Hematopoietic multipotent progenitor cell treated with erythropoietin and hydrocortisone succinate and interleukin-3 and kit ligand, for 17 days (in vitro differentiated cells): Measurements from ENCODE around the gene RFLNA.

Experiments
- DNase-seq: peaks from one replicate; pipeline ENCODE4 v3.0.0-alpha.2; 2015; ENCODE audit warnings: low spot score

RFLNA gene

DNA sequence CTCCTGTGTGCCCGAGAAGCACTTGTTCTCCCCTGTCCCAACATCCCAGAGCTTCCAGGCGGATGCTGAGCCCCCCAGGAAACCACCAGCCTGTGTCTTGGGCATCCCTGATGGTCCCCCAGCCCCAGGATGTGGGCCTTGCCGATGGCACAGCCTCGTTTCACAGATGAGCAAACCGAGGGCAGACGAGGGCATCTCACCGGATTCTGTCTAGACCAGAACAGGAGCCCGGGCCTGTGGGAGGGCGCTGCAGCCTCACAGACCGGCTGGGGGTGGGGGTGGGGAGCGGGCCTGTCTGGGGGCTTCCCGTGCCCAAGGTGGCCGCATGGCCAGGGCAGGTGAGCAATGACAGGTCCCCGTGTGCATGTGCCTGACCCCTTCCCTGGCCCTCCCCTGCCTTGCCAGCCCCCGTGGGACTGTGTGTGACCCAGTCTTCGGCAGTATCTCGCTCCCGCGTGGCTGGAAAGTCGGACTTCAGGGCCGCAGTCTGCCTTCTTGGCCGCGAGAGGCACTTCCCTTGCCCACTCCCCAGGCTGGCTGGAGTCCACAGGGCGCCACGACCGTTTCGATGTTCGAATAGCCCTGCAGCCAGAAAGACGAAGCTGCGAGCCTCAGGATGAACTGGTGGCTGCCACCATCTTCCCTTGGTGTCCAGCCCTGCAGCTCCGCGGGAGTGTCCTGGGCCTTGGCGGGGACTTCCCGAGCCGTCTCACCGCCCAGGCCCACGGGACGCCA is 8.9 kb downstream of the RFLNA start:
- DNase-seq, result no peak

- no peak for DNase-seq
These were observed 9.5 kb downstream of the RFLNA start for GRCh38 chr12:124304314-124304790.

DNA sequence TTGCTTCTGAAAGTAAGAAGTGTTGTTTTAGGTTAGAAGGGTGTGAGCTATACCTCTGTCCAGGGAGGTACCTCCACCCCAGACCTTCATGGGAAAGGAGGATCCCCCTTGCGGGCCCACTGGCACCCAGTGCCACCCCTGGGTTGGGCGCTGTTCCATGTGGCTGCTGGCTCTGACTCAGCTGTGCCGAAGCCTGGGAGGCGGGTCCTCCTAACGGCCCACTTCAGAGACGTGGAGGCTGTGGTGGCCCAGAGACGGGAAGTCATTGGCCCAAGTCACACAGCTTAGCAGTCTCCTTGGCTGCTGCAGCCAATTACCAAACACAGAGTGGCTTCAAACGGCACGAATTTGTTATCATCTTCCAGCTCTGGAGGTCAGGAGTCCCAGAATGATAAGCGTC is 10.2 kb downstream of the RFLNA start:
- DNase-seq, result no peak

DNA sequence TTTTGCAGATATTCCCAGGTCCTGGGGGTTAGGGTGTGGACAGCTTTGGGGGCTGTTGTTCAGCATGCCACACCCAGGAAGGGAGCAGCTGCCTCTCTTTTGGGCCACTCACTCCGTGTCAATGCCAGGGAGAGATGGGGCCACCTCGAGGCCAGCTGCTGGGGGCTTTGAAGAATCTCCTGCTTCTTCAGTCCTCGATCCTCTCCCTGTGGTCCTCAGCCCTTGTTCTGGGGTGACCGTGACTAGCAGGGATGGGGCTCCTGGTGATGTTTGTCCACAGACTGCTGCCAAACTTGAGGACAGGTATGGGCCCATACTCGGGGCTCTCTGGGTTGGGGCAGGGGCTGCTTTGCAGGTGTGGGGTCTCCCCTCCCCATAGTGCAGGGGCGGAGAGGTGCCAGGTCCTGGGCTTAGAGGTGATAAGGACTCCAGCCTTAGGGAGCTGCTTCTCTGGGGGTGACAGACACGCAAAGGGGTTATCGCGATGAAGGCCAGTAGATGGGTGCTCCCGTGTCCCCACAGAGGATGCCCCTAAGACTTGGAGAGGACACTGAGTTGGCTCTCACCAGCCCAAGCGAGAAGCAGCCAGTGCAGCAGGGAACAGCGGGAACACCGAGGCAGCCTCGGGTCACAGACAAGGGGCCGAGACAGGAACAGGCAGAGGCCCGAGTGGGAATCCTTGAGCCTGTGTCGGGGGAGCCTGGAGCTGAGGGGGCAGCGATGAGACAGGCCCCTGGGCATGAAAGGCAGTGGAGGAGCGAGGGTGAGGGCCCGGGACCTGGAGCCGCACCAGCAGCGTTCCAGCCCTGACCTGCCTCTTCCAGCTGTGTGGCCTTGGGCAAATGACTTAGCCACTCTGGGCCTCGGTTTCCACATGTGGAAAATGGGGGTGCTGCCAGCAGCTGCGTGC is 11.1 kb downstream of the RFLNA start:
- DNase-seq, result no peak

- DNase-seq, result no peak
These were observed 12.0 kb downstream of the RFLNA start for GRCh38 chr12:124306686-124307555.

GRCh38 chr12:124307556-124307825 is 12.6 kb downstream of the RFLNA start:
- no peak for DNase-seq

GRCh38 chr12:124308741-124309140 is 13.8 kb downstream of the RFLNA start:
- no peak for DNase-seq

DNA sequence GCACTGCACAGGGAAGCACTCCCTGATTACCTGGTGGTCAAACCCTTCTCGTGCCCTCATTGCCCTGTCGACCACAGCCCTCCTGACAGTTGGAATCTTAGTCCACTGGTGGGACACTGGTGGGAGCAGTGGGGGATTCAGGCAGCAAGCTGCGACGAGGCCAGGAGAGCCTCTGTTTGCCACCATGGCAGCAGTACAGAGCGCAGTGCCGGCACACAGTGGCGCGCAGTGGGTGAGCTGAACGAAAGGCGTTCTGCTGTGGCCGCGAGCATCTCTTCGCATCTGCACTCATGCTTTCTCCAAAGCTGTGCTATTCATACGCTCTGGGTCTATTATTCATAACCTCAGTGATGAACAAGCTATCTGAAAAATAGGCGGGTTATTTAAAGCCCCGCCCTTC is 14.3 kb downstream of the RFLNA start:
- DNase-seq, result no peak

DNA sequence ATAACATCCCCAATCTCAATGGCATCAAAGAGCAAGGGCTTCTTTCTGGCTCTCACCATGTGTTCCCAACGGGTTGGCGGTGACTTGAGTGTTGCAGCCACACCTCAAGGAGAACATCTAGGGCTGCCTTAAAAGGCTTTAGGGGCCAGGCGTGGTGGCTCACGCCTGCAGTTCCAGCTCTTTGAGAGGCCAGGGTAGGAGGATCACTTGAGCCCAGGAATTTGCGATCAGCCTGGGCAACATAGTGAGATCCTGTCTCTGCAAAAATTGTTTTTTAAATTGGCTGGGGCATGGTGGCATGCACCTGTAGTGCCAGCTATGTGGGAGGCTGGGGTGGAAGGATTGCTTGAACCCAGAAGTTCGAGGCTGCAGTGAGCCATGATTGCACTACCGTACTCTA is 14.9 kb downstream of the RFLNA start:
- DNase-seq, result no peak

DNA sequence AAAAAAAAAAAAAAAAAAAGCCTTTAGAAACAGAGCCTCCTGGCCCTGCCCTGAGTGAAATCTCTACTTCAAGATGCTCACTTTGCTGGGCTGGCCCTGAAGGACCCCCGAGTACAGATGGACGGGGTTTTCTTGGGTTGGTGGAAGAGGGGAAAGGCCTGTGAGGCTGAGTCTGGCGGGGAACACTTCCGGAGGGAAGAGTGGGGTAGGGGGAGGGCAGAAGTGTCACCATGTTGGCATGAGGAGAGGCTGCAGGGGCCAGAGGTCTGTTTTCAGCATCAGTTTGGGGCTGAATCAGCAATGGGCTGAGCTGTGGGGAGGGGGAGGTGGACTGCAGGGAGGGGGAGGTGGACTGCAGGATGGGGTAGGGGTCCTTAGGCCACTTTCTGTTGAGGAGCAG is 15.3 kb downstream of the RFLNA start:
- no peak for DNase-seq

- DNase-seq, result no peak
These were observed 15.9 kb downstream of the RFLNA start for GRCh38 chr12:124310785-124311184.

- DNase-seq, result no peak
These were observed 16.6 kb downstream of the RFLNA start for GRCh38 chr12:124311292-124312109.

DNA sequence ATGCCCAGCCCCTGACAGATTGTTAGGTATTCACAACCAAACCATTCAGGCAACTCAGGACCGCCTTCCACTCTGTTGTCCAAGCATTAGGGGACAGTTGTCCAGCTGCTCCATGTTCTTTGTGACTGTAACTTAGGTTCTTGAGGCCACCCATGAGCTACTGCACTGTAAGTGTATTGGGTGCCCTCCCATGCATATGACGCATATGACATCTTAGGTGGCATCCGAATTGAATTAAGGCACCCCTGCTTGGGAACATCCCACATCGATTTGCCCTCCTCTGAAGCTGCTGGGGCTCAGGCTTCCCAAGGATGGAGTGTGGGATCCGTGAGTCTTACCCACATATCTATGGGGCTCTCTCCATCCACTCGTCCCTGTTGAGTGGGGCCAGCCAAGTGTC is 17.7 kb downstream of the RFLNA start:
- no peak for DNase-seq

DNA sequence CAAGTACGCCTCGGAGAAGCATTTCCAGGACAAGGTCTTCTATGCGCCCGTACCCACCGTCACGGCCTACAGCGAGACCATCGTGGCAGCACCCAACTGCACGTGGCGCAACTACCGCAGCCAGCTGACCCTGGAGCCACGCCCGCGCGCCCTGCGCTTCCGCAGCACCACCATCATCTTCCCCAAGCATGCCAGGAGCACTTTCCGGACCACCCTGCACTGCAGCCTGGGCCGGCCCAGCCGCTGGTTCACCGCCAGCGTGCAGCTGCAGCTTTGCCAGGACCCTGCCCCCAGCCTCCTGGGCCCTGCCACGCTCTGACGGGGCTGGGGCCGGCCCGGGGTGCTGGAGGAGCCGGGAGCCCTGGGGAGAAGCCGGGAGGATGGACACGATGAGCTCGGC is 19.3 kb downstream of the RFLNA start:
- no peak for DNase-seq

DNA sequence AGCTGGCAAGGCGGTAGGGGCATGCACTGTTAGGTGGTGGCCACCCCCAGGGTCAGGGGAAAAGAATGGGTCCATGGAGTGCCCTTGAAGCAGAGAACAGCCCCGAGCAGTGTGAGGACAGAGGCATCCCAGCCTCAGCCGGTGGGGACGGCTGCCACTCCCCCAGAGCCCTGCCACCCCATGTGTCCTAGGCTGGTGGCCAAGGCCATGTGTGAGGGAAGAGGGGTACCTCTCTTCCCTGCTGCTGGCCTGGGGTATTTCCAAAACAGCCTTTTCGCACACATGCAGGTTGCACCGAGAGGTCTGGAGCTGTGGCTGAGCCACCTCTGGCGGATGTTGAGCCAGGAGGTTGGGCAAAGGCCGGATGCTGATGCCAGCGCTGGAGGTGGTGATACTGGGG is 19.9 kb downstream of the RFLNA start:
- no peak for DNase-seq

- DNase-seq, result no peak
These were observed 20.6 kb downstream of the RFLNA start for GRCh38 chr12:124315372-124316044.

DNA sequence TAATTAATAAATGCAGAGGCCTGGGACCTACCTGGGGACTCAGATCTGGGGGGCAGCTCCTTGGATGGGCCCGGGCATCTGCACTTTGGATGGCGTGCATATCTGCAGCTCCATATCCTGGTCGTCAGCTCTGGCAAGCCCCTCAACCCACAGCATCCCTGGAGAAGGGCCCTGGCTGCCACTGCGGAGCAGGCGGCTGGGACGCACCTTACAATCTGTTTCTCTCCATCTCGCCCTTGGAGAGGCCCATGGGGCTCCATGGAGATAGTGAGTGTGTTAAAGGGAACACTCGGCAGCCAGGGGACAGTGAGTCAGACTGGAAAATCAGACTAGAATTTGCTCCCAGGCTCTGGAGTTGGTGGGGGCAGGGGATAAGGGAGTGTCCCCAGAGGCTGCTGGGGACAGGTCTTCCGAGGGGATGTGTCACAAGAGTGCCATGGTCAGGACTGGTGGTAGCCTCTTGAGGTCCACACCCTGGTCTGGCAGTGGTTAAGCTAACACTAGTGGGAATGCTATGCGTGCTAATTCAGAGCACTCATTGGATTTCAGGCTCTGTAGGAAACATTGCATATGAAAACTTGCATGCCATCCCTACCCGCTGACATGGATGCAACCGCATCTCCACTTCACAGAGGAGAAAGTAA is 21.5 kb downstream of the RFLNA start:
- DNase-seq, result no peak

DNA sequence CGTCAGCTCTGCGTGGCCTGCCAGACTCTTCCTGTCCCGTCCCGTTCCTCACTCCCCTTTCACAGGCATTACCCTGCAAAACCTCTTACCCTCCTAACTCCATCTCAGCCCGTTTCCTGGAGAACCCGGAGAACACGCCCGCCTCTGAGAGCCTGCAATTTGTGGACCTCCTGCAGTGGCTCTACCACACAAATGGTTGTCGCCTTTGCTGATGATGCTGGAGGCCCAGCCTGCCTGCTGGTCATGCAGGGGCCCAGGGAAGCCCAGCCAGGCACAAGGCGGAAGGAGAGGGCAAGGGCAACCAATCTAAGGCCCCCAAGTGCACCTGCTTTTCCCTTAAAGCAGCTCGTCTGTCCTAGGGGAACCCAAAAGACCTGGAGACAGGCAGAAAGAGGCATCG is 22.5 kb downstream of the RFLNA start:
- no peak for DNase-seq

- DNase-seq, result no peak
These were observed 23.6 kb downstream of the RFLNA start for GRCh38 chr12:124318278-124319020.
